ENCODE data around the gene HSPD1.

HSPD1 gene

GRCh38 chr2:197543206-197543605 lies 43.6 kb upstream of the HSPD1 start:
- H3K4me1 ChIP-seq (ENCODE audit: low read length), result no peaks in the 10 kb centered on the region
- H3K9me3 ChIP-seq (replicated peaks; ENCODE audit: insufficient read depth, low read length), result no peaks in the 10 kb centered on the region
- H2AFZ ChIP-seq (ENCODE audit: low read length), result no peak overlapping the region
- no peak overlapping the region for H3K4me3 ChIP-seq (ENCODE audit: low read length)
- no peaks in the 10 kb centered on the region; the same call in 1 of the 2 replicates for H3K36me3 ChIP-seq (replicated peaks; ENCODE audit: insufficient read depth, low read length)
- DNase-seq, result no peak
- H3K79me2 ChIP-seq (ENCODE audit: low read length), result peaks cover 66% of the 10 kb centered on the region
- H4K20me1 ChIP-seq (ENCODE audit: insufficient read depth, low read length), result no peaks in the 10 kb centered on the region
- no peak overlapping the region for H3K27ac ChIP-seq (ENCODE audit: low read length)
- no peaks in the 10 kb centered on the region for H3F3A ChIP-seq (ENCODE audit: insufficient read depth, low read length)
- H3K4me2 ChIP-seq (ENCODE audit: low read depth, low read length), result no peak overlapping the region
- H3K9ac ChIP-seq (ENCODE audit: low read length), result no peak overlapping the region
- TF ChIP-seq EZH2phosphoT487 (IDR thresholded peaks at IDR 0.05; ENCODE audit: low read length) (no peak), CTCF (IDR thresholded peaks at IDR 0.05; ENCODE audit: low read length) (no peak), EZH2 (optimal IDR thresholded peaks at IDR 0.05; ENCODE audit: low read depth, low read length) (no peak)
- no peaks in the 10 kb centered on the region for H3K9me2 ChIP-seq (replicated peaks; ENCODE audit: insufficient read depth, low read length)
- H3K27me3 ChIP-seq (replicated peaks; ENCODE audit: insufficient read depth, low read length), result no peaks in the 10 kb centered on the region

GRCh38 chr2:197539734-197540133 lies 40.1 kb upstream of the HSPD1 start:
- H3K9me3 ChIP-seq (replicated peaks; ENCODE audit: insufficient read depth, low read length), result no peaks in the 10 kb centered on the region
- H2AFZ ChIP-seq (ENCODE audit: low read length), result no peak overlapping the region
- no peaks in the 10 kb centered on the region for H4K20me1 ChIP-seq (ENCODE audit: insufficient read depth, low read length)
- no peaks in the 10 kb centered on the region for H3K4me1 ChIP-seq (ENCODE audit: low read length)
- no peak overlapping the region for H3K4me2 ChIP-seq (ENCODE audit: low read depth, low read length)
- TF ChIP-seq EZH2phosphoT487 (IDR thresholded peaks at IDR 0.05; ENCODE audit: low read length) (no peak), EZH2 (optimal IDR thresholded peaks at IDR 0.05; ENCODE audit: low read depth, low read length) (no peak)
- H3K9me2 ChIP-seq (replicated peaks; ENCODE audit: insufficient read depth, low read length), result no peaks in the 10 kb centered on the region
- H3K27ac ChIP-seq (ENCODE audit: low read length), result no peak overlapping the region
- H3K4me3 ChIP-seq (ENCODE audit: low read length), result no peak overlapping the region
- no peak overlapping the region for H3K9ac ChIP-seq (ENCODE audit: low read length)
- H3K79me2 ChIP-seq (ENCODE audit: low read length), result peaks cover 74% of the 10 kb centered on the region
- DNase-seq, result no peak
- no peaks in the 10 kb centered on the region for H3K27me3 ChIP-seq (replicated peaks; ENCODE audit: insufficient read depth, low read length)
- peaks cover 10% of the 10 kb centered on the region for H3K36me3 ChIP-seq (replicated peaks; ENCODE audit: insufficient read depth, low read length)
- no peaks in the 10 kb centered on the region for H3F3A ChIP-seq (ENCODE audit: insufficient read depth, low read length)

GRCh38 chr2:197538412-197538811 lies 38.8 kb upstream of the HSPD1 start:
- H4K20me1 ChIP-seq (ENCODE audit: insufficient read depth, low read length), result no peaks in the 10 kb centered on the region
- H3K4me1 ChIP-seq (ENCODE audit: low read length), result no peaks in the 10 kb centered on the region
- H2AFZ ChIP-seq (ENCODE audit: low read length), result no peak overlapping the region
- peaks cover 10% of the 10 kb centered on the region for H3K36me3 ChIP-seq (replicated peaks; ENCODE audit: insufficient read depth, low read length)
- no peak overlapping the region for H3K9ac ChIP-seq (ENCODE audit: low read length)
- no peaks in the 10 kb centered on the region for H3F3A ChIP-seq (ENCODE audit: insufficient read depth, low read length)
- H3K27me3 ChIP-seq (replicated peaks; ENCODE audit: insufficient read depth, low read length), result no peaks in the 10 kb centered on the region
- H3K9me3 ChIP-seq (replicated peaks; ENCODE audit: insufficient read depth, low read length), result no peaks in the 10 kb centered on the region
- TF ChIP-seq EZH2phosphoT487 (IDR thresholded peaks at IDR 0.05; ENCODE audit: low read length) (no peak), EZH2 (optimal IDR thresholded peaks at IDR 0.05; ENCODE audit: low read depth, low read length) (no peak), CTCF (IDR thresholded peaks at IDR 0.05; ENCODE audit: low read length) (no peak)
- H3K4me3 ChIP-seq (ENCODE audit: low read length), result no peak overlapping the region
- no peak for DNase-seq
- H3K27ac ChIP-seq (ENCODE audit: low read length), result no peak overlapping the region
- peaks cover 84% of the 10 kb centered on the region for H3K79me2 ChIP-seq (ENCODE audit: low read length)
- H3K9me2 ChIP-seq (replicated peaks; ENCODE audit: insufficient read depth, low read length), result no peaks in the 10 kb centered on the region
- H3K4me2 ChIP-seq (ENCODE audit: low read depth, low read length), result no peak overlapping the region

- TF ChIP-seq EZH2 (optimal IDR thresholded peaks at IDR 0.05; ENCODE audit: low read depth, low read length) (no peak), CTCF (IDR thresholded peaks at IDR 0.05; ENCODE audit: low read length) (no peak), EZH2phosphoT487 (IDR thresholded peaks at IDR 0.05; ENCODE audit: low read length) (no peak)
- peaks cover 22% of the 10 kb centered on the region for H3K4me1 ChIP-seq (ENCODE audit: low read length)
- H3K27ac ChIP-seq (ENCODE audit: low read length), result 0 out of 2 replicates have a peak overlapping the region, but pooled peaks have one; percentile 93
- no peaks in the 10 kb centered on the region for H3K9me3 ChIP-seq (replicated peaks; ENCODE audit: insufficient read depth, low read length)
- H4K20me1 ChIP-seq (ENCODE audit: insufficient read depth, low read length), result no peaks in the 10 kb centered on the region; the same call in 1 of the 2 replicates
- H3K9ac ChIP-seq (ENCODE audit: low read length), result peak overlapping the region; percentile 86; the same call in 1 of the 2 replicates
- H3K79me2 ChIP-seq (ENCODE audit: low read length), result peaks cover 68% of the 10 kb centered on the region
- peak overlapping the region; percentile 69 for H3K4me3 ChIP-seq (ENCODE audit: low read length)
- no peak overlapping the region for H2AFZ ChIP-seq (ENCODE audit: low read length)
- no peaks in the 10 kb centered on the region for H3K27me3 ChIP-seq (replicated peaks; ENCODE audit: insufficient read depth, low read length)
- no peak for DNase-seq
- H3K4me2 ChIP-seq (ENCODE audit: low read depth, low read length), result peak overlapping the region; percentile 81
- no peaks in the 10 kb centered on the region; the same call in 1 of the 2 replicates for H3K36me3 ChIP-seq (replicated peaks; ENCODE audit: insufficient read depth, low read length)
- peaks cover 22% of the 10 kb centered on the region for H3F3A ChIP-seq (ENCODE audit: insufficient read depth, low read length)
- no peaks in the 10 kb centered on the region for H3K9me2 ChIP-seq (replicated peaks; ENCODE audit: insufficient read depth, low read length)
Measured at GRCh38 chr2:197517150-197517549, 17.5 kb upstream of the HSPD1 start.
